Femur (tissue), 1 donor: ENCODE results near the gene MYBPH.

Experiments
- DNase-seq: peaks from one replicate; pipeline ENCODE4 v3.0.0-alpha.2; 2017

Gene MYBPH

GRCh38 chr1:203127666-203128430 lies 47.8 kb downstream of the MYBPH start, which contains the start of gene ADORA1:
Gene ADORA1, plus strand, starts transcription at chr1:203127726. Its CDS starts 1,116 bp downstream, at chr1:203128842.
- peak; percentile 69 for DNase-seq

DNA sequence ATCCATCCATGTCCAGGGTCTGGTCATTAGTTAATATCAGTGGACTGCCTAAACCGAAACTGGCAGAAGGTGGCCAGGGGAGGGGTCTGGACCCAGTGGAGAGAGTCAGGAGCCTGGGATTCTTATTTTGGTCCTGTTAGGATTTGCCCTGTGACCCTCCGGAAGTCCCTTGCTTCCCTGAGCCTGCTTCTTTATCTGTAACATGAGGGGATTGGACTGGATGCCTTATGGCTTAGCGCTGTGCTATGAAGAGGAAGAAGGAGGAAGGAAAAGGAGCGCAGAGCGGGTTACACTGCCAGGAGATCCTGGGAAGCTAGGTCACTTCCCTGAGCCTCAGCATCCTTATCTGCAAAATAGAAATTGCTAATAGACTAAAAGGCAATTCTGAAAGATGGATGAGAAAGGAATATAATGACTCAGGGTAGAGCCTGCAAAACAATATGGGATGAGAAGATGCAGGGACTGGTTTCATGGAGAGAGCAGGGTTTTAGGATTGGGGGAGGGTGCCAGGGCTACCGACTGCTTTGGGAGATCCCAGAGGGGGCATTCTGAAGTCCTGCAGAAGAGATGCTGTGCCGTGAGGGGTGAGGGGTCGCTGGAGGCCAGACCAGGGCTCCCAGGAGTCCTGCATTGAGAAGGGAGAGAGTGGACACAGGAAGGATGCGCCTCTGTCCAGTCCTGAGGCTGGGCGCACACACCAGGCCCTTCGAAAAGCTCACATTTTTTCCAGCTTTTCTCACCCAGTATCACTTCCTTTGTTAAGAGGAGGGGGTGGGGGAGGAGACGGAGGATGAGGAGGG lies 48.6 kb downstream of the MYBPH start:
- no peak for DNase-seq

GRCh38 chr1:203126151-203126865 lies 49.3 kb downstream of the MYBPH start:
- DNase-seq = no peak

DNA sequence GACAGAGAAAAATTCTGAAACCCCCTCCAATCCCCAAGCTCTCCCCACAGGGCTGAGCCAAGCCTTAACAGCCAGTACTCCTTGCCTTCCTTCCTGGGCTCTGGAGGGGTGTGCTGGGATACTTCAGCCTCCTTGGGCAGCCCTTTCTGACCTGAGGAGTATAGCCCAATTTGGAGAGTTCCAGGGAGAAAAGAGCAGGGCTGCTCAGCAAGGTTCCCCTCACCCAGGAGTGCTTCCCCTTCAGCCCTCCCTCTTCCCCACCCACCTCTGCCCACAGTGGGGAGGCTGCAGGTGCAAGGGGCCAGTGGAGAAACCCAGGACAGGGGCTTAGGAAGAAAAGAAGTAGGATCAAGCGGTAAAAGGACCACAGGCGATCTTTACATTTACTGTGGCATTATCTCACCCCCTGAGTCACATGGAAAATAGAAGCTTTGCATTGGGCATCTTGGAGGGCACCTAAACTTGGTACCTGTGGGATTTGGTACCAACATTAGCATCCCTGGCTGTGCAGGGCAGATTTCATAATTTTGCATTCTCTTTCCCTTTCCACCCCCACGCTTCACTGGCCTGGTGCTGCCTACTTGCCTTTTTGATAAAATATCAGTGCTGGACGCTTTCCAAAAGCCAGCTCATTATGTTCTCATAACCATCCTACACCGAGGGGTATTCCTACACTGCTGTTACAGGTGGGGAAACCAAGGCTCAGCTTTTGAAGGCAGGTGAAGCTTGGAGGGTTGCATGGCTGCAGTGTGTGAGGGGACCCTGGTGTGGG lies 50.9 kb downstream of the MYBPH start:
- no peak for DNase-seq

GRCh38 chr1:203124011-203124410 lies 51.6 kb downstream of the MYBPH start:
- DNase-seq = no peak

GRCh38 chr1:203122159-203122558 lies 53.5 kb downstream of the MYBPH start:
- DNase-seq = no peak

DNA sequence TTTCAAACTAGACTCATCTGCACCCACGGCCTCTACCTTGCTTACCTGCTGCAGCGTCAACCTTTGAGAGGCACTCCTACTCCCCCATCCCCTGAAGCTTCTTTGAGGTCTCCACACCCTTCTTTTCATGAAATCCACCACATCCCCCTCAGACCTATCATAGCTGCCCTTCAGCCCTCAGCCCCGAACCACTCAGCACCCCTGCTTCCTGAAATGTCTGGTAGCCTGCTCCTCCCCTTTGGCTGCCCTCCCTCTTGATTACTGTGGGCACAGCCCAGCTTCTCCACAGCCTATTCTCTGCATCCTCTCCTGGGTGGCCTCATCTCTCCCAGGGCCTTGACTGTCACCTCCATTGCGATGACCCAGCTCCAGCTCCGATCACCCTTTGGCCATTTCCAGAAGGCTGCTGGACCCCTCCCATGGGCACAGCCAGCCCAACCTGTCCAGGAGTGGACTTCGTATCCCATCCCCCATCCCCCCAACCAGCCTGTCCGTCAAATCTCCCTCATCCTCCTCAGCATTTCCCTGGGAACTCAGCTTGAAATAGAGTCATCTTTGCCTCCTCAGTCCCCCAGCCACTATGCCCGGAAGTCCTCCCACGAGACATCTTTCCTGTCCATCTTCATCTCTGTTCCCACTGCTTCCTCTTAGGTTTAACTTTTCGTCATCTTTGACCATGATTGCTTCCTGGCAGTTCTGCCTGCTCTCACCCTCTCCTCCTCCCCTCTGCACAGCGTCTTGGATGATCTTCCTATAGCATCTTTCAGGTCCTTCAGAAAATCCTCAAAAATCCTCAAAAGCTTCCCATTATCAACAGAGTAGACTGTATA lies 54.2 kb downstream of the MYBPH start:
- DNase-seq = no peak

DNA sequence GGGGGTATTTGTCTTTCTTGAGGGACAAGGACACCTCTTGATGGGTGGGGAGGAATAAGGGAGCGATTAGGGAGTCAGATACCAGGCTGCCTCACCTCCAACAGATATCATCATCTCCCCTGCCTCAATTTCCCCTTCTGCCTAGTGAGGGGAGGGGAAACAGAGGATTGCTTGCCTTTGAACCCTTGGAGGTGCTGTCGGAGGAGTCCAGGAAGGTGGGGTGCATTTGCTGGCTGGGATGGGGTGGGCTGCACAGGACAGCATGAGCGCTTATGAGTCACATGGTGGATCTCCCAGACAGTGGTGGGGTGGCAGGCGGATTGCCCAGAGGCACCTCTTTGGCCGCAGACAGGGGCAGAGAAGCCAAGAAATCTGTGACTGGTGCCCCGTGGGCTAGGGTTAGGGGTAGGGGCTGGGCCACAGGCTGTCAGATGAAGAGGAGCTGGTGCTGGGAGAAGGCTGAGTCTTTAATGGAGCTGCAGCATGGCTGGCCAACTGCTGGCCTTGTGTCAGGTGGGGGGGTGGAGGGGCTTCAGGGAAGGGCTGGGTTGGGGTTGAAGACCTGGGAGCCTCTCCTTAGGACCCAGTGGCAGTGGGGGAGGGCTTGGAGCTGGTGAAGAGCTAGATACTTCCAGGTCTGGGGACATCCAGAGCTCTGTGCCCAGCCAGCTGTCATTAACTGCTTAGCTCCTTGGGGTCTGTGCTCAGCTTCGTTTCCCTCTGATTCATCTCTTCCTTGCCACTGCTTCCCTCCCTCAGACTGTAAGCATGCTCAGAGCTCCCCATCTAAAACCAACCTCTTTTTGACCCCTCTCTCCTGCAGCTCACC lies 55.1 kb downstream of the MYBPH start:
- no peak for DNase-seq
